ENCODE measurements around the gene TM4SF20.

- no peak for TF ChIP-seq CTCF (IDR thresholded peaks at IDR 0.05; ENCODE audit: insufficient read depth, low read length)
- no peak for TF ChIP-seq POLR2AphosphoS5 (IDR thresholded peaks at IDR 0.05; ENCODE audit: low read depth)
- no peak for TF ChIP-seq GABPA (IDR thresholded peaks at IDR 0.05; ENCODE audit: low read depth)
These were observed 15.3 kb upstream of the TM4SF20 start for GRCh38 chr2:227394401-227394800.
